HG03066 (cell line): Measurements from ENCODE around the gene DDX56.
"Not testable (repeated sequence)": the region's sequence is repeated elsewhere in the genome, so short reads cannot be mapped to it uniquely, and the experiment has no call there.

Experiments
- ATAC-seq: cut with Tn5 transposase; IDR thresholded peaks from one replicate; pipeline ENCODE4 v1.9.1; 2021; ENCODE audit warnings: low read depth; ENCODE audit not compliant: unreplicated experiment

The DDX56 gene

DNA sequence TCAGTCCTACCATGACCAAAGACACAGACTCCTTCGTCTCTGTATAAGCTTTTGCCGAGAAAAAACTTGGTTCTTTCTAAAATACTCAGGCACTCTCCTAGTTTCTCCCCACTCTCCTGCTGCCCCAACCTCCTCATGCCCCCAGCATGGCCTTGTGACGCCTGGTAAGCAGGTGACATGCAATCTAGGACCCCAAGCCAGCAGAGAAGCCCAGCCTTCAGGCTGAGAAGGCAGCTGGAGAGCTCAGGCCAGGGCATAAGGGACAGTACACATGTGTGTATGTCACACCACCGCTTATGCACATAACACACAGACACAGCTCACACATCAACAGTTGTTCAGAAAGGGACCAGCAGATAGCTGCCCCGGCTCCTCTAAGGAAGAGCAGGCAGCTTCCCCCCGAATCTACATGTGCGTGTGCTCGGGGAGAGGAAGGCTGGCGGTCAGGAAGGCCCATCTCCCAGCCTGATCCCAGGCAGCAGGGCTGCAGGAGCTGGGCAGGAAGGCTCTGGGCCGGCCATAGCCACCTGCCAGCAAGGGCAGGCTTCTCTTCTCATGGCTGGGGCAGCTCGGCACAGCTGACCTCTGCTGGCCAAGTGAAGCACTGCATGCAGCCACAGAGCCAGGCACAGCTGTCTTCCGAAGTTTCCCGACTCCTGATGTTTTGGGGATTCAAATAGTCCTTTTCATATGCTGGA is 8.5 kb downstream of the DDX56 start:
- no peak for ATAC-seq

GRCh38 chr7:44564606-44565005 is 9.1 kb downstream of the DDX56 start:
- ATAC-seq, result no peak

DNA sequence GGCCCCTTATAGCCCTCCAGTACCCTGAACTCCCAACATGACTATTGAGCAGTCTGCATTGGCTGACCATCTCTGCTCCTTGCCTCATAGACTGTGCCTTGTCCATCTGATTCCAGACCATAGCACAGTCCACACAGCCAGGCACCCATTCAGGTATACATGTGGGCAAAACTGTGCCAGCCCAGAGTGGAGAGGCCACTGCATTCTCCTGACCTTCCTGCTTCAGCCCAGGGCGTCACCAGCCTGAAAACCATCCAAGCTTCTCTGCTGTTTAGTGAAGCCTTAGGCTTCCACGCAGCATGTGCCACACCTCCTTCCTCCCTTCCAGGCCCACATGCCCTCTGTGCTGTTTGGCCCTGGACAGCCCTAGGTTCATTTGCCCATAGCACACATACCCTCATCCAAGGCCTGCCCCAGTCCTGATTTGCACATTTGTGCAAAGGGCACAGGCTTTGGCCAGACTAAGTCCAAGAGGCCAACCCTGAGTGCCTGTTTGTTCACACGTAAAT is 10.5 kb downstream of the DDX56 start:
- no peak for ATAC-seq

DNA sequence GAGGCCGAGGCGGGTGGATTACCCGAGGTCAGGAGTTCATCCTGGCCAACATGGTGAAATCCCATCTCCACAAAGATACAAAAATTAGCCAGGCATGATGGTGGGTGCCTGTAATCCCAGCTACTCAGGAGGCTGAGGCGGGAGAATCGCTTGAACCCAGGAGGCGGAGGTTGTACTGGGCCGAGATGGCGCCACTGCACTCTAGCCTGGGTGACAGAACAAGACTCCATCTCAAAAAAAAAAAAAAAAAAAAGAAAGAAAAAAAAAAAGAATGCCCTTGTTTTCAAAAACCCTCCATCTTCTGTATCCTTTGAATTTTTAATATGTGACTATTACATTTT is 11.1 kb downstream of the DDX56 start:
- ATAC-seq, result not testable (repeated sequence)

DNA sequence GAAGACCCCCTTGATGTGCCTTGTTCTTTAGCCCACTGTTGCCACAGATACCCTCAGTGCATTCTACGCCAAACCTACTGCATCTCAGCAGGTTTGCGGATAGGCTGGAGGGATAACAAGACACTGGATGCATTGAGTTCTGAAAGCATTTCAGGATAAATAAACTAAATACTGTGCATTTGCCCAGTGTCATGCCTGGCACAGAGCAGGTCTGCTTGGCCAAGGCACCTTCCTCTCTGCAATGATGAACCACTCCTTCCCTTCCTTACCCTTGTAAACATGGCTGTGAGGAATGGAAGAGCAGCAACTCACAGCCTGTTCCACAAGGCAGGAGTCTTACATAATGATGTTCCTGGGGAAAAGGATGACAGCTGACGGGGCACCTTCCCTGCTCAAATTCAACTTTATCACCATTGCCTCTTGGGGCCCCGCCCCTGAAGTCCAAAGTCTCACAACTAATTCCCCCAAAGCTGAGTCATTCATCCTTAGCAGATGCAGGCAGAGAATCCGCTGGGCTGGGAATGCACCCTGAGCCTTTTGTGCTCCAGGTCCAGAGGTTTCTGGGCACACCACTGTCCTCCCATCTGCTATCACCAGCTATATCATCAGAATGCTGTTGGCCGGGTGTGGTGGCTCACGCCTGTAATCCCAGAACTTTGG is 11.6 kb downstream of the DDX56 start:
- ATAC-seq, result no peak

- no peak for ATAC-seq
Measured at GRCh38 chr7:44561481-44561880, 12.2 kb downstream of the DDX56 start.

GRCh38 chr7:44559485-44559884 is 14.2 kb downstream of the DDX56 start:
- no peak for ATAC-seq

GRCh38 chr7:44557485-44557884 is 16.2 kb downstream of the DDX56 start:
- no peak for ATAC-seq

- ATAC-seq, result no peak
Measured at GRCh38 chr7:44555350-44555749, 18.4 kb downstream of the DDX56 start.

- ATAC-seq, result not testable (repeated sequence)
Measured at GRCh38 chr7:44552473-44553005, 21.2 kb downstream of the DDX56 start.

GRCh38 chr7:44549457-44549856 is 24.3 kb downstream of the DDX56 start:
- ATAC-seq, result no peak

GRCh38 chr7:44548893-44549292 is 24.8 kb downstream of the DDX56 start:
- ATAC-seq, result no peak

DNA sequence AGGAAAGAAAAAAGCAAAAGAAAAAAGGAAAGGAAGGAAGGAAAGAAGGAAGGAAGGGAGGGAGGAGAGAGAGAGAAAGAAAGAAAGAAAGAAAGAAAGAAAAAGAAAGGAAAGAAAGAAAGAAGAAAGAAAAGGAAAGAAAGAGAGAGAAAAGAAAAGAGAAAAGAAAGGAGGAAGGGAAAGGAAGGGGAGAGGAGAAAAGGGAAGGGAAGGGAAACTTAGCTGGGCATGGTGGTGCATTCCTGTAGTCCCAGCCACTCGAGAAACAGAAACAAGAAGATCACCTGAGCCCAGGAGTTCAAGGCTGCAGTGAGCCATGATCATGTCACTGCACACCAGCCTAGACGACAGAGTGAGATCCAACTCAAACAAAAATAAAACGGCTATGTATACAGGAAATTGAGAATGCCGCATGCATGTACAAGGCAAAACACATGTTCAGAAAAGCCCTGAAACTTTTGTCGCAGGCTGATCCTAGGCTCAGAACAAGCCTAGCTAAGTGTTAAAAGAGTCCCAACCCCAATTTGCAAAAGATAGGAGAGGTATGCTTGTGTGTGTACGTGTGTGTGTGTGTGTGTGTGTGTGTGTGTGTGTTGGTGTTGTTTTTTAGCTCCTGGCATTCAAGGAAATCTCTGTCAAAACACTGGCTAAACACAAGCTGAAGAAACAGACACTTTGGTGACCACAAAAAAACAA is 26.0 kb downstream of the DDX56 start:
- ATAC-seq, result no peak

- ATAC-seq, result no peak
Measured at GRCh38 chr7:44541876-44542610, 31.7 kb downstream of the DDX56 start.

DNA sequence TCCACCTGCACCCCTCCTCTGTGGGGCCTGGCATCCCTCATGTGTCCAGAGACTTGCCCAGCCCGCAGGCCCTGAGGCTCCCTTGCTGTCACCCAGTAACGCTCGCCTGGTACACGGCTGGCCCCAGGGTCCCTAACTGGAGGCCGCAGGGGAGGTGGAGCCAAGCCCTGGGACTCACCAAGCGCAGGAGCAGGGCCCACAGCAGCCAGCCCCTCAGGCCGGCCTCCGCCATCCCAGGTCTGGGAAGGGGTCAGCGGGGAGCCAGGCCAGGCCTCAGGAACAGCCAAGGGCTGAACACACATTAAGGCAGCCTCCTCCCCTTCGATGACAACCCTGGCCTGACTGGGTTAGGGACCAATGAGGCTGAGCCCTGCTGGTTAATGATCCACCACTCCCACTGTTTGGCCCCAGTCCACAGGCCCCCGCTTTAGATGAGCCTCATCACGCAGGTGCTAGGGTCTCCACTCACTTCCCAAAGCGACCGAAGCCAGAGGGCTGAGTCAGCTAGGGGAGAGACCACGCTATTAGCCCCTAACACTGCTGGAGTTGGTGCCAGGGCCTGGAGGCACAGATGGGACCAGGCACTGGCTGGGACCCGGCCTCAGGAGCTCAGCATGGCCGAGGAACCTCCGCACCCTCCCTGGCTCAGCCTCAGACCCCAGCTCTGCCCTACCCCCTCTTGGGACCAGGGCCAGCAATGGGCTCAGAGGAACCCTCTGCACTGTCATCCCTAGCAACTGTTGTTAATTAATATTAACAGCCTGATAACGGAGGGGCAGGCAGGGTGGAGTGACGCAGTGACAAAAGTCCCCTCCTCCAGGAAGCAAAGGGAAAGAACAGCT is 32.5 kb downstream of the DDX56 start, which contains the start of gene NPC1L1:
TSS of gene NPC1L1 (minus strand) at position 303 of the 842 bp plus-strand sequence. CDS start at position 232, 71 bp downstream.
- ATAC-seq, result no peak

- ATAC-seq, result no peak
Measured at GRCh38 chr7:44540592-44541027, 33.1 kb downstream of the DDX56 start.

- ATAC-seq, result no peak
Measured at GRCh38 chr7:44539669-44540506, 33.8 kb downstream of the DDX56 start.

DNA sequence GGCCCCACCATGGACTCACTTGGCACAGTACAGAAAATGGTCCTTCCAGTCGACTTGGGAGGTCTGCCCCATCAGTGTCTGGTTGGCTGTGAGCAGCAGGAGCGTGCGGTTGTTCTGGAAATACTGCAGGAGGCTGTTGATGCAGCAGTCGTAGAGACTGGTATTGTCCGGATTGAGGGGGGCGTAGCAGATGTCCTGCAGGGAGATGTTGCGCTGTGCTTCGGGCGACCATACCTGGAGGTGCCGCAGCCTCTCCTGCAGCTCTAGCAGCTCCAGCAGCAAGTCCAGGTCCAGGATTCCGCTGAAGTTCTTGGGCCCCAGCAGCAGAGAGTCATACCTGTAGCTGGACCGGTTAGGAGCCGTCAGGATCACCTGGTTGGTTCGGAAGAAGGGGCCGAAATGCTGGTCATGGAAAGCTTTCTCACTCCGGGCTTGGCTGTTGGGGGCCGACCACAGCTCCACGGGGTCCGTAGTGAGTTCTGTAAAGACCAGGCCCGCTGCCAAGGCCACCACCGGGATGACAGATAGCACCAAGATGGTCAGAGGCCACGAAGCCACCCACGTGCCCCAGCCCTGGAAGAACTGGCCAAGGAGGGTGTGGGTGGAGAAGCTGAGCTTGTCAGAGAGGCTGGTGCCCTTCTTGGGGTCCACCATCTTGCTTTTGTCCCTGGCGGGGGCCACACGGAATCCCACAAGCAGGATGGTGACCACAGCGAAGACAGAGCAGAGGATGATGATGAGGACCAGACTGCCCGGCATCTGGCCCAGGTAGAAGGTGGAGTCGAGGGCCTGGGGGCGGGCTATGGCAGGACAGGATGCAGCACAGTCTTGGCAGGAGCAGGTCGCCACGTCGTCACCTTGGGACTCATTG is 34.7 kb downstream of the DDX56 start:
- ATAC-seq, result no peak
